IMR-90 (cell line): ENCODE measurements around the gene NUP205. TPM values are rescaled to one million over a fixed set of nuclear protein-coding genes. Genes with fewer than 3 reads are reported as not detected.

Source experiments
- ATAC-seq: fragments of 200-7000 bp; cut with Tn5 transposase; 2 replicates; pipeline ENCODE4 v1.9.1; 2020; ENCODE audit warnings: low read depth, mild to moderate bottlenecking, moderate library complexity
- BruUV-seq: library from RNA; stranded (reverse); fragments of 400-500 nt; replicated peaks from 2 replicates; lab custom pipeline; 2021; lab: Mats Ljungman, UMichigan
- CTCF ChIA-PET: fragments of 300-600 bp; formaldehyde crosslinking; extraction: SDS; loops from one replicate; lab custom pipeline; 2021; ENCODE audit warnings: antibody characterized with exemption; lab: Yijun Ruan, JAX
- POLR2A ChIA-PET: fragments of 300-600 bp; sonication (Branson Sonifier 250); formaldehyde crosslinking; loops from one replicate; lab custom pipeline; 2022; ENCODE audit warnings: antibody characterized with exemption; ENCODE audit not compliant: unreplicated experiment; lab: Charles Lee
- DNase-seq: peaks from one replicate; pipeline ENCODE4 v3.0.0; 2013
- H2AFZ ChIP-seq: replicated peaks from 2 replicates; pipeline ENCODE3; 2013; ENCODE audit warnings: low read length, mild to moderate bottlenecking; ENCODE audit not compliant: poor library complexity
- H2AK5ac ChIP-seq: 2 replicates; pipeline ENCODE4 v1.6.1; 2013; ENCODE audit warnings: low read depth, low read length, inconsistent platforms
- H2AK9ac ChIP-seq: replicated peaks from 2 replicates; pipeline ENCODE3; 2013; ENCODE audit warnings: mild to moderate bottlenecking, low read depth, low read length, moderate library complexity; ENCODE audit not compliant: poor library complexity
- H2BK120ac ChIP-seq: 2 replicates; pipeline ENCODE4 v1.6.1; 2013; ENCODE audit warnings: low read depth, low read length, inconsistent platforms
- H2BK15ac ChIP-seq: 3 replicates; pipeline ENCODE4 v1.6.1; 2013; ENCODE audit warnings: low read depth, low read length, inconsistent platforms
- H2BK20ac ChIP-seq: 2 replicates; pipeline ENCODE4 v1.6.1; 2013; ENCODE audit warnings: low read depth, mild to moderate bottlenecking, inconsistent platforms, low read length, moderate library complexity
- H2BK5ac ChIP-seq: 2 replicates; pipeline ENCODE4 v1.6.1; 2013; ENCODE audit warnings: mild to moderate bottlenecking, low read depth, low read length, inconsistent platforms; ENCODE audit not compliant: poor library complexity, severe bottlenecking
- H3K14ac ChIP-seq: replicated peaks from 2 replicates; pipeline ENCODE4 v1.6.1; 2013; ENCODE audit warnings: low read depth, low read length, inconsistent platforms
- H3K18ac ChIP-seq: 2 replicates; pipeline ENCODE4 v1.6.1; 2013; ENCODE audit warnings: low read depth, low read length, control low read depth
- H3K23ac ChIP-seq: 2 replicates; pipeline ENCODE4 v1.6.1; 2013; ENCODE audit warnings: low read depth, low read length, inconsistent platforms
- H3K27ac ChIP-seq: 2 replicates; pipeline ENCODE4 v1.5.1; 2013; ENCODE audit warnings: mild to moderate bottlenecking, control low read depth, low read length; ENCODE audit not compliant: insufficient read depth
- H3K27me3 ChIP-seq: 2 replicates; pipeline ENCODE4 v1.6.1; 2013; ENCODE audit warnings: low read length; ENCODE audit not compliant: control insufficient read depth, insufficient read depth
- H3K36me3 ChIP-seq: 2 replicates; pipeline ENCODE4 v1.6.1; 2013; ENCODE audit warnings: low read length, mixed read lengths; ENCODE audit not compliant: control insufficient read depth, insufficient read depth
- H3K4ac ChIP-seq: 2 replicates; pipeline ENCODE4 v1.6.1; 2013; ENCODE audit warnings: low read depth, low read length, inconsistent platforms
- H3K4me1 ChIP-seq: 2 replicates; pipeline ENCODE4 v1.6.1; 2013; ENCODE audit warnings: low read length, mixed read lengths; ENCODE audit not compliant: control insufficient read depth, insufficient read depth
- H3K4me2 ChIP-seq: 2 replicates; pipeline ENCODE4 v1.6.1; 2013; ENCODE audit warnings: low read depth, mild to moderate bottlenecking, control low read depth, low read length, moderate library complexity
- H3K4me3 ChIP-seq: 2 replicates; pipeline ENCODE4 v1.5.1; 2013; ENCODE audit warnings: low read depth, mild to moderate bottlenecking, control low read depth, low read length, moderate library complexity; ENCODE audit not compliant: insufficient read depth
- H3K56ac ChIP-seq: 2 replicates; pipeline ENCODE4 v1.6.1; 2013; ENCODE audit warnings: low read length, inconsistent platforms; ENCODE audit not compliant: insufficient read depth; ENCODE audit errors: extremely low read depth
- H3K79me1 ChIP-seq, 2 experiments: 2 replicates each; pipeline ENCODE4 v1.6.1; 2013; ENCODE audit warnings: low read length in 2 of 2, inconsistent platforms in 1 of 2, low read depth in 1 of 2
- H3K9ac ChIP-seq: 2 replicates; pipeline ENCODE4 v1.6.1; 2013; ENCODE audit warnings: low read depth, low read length, control low read depth
- H3K9me1 ChIP-seq: 2 replicates; pipeline ENCODE4 v1.6.1; 2013; ENCODE audit warnings: low read length, inconsistent platforms; ENCODE audit not compliant: insufficient read depth
- H3K9me3 ChIP-seq: 2 replicates; pipeline ENCODE4 v1.6.1; 2013; ENCODE audit warnings: low read length; ENCODE audit not compliant: control insufficient read depth, insufficient read depth
- H4K20me1 ChIP-seq: 2 replicates; pipeline ENCODE4 v1.6.1; 2013; ENCODE audit warnings: low read length, inconsistent platforms; ENCODE audit not compliant: insufficient read depth
- H4K5ac ChIP-seq: 2 replicates; pipeline ENCODE4 v1.6.1; 2013; ENCODE audit warnings: mild to moderate bottlenecking, low read depth, low read length, control low read depth
- H4K8ac ChIP-seq, 2 experiments: 2 replicates each; pipeline ENCODE4 v1.6.1; 2013; ENCODE audit warnings: low read depth in 2 of 2, low read length in 2 of 2, control low read depth in 1 of 2, inconsistent platforms in 1 of 2
- H4K91ac ChIP-seq: 2 replicates; pipeline ENCODE4 v1.6.1; 2013; ENCODE audit warnings: low read depth, low read length, inconsistent platforms; ENCODE audit not compliant: insufficient read depth
- BHLHE40 ChIP-seq: fragments of 150-350 bp; IDR thresholded peaks from 2 replicates; pipeline ENCODE4 v1.6.1; 2016; ENCODE audit warnings: mild to moderate bottlenecking, low read depth, low read length
- CEBPB ChIP-seq: IDR thresholded peaks from 2 replicates; pipeline ENCODE4 v1.6.1; 2012; ENCODE audit warnings: low read depth, low read length, improper control_type of control experiment
- CHD1 ChIP-seq: IDR thresholded peaks from 2 replicates; pipeline ENCODE4 v1.6.1; 2012; ENCODE audit warnings: low read depth, low read length, improper control_type of control experiment
- CTCF ChIP-seq: conservative IDR thresholded peaks from 2 replicates; pipeline ENCODE4 v1.5.1; 2012; ENCODE audit warnings: mild to moderate bottlenecking, low read depth, low read length, improper control_type of control experiment
- FOS ChIP-seq: fragments of 150-350 bp; IDR thresholded peaks from 2 replicates; pipeline ENCODE4 v1.6.1; 2016; ENCODE audit warnings: low read depth, low read length
- MAFK ChIP-seq: IDR thresholded peaks from 2 replicates; pipeline ENCODE4 v1.6.1; 2012; ENCODE audit warnings: low read depth, low read length, improper control_type of control experiment
- MAZ ChIP-seq: IDR thresholded peaks from 2 replicates; pipeline ENCODE4 v1.6.1; 2012; ENCODE audit warnings: low read depth, mild to moderate bottlenecking, low read length, improper control_type of control experiment, moderate library complexity, borderline replicate concordance
- MXI1 ChIP-seq: IDR thresholded peaks from 2 replicates; pipeline ENCODE4 v1.6.1; 2012; ENCODE audit warnings: low read depth, mild to moderate bottlenecking, low read length, moderate library complexity, borderline replicate concordance
- NFE2L2 ChIP-seq: fragments of 150-350 bp; IDR thresholded peaks from 2 replicates; pipeline ENCODE4 v1.6.1; 2016; ENCODE audit warnings: low read depth, mild to moderate bottlenecking, low read length
- POLR2A ChIP-seq: IDR thresholded peaks from 2 replicates; pipeline ENCODE4 v1.6.1; 2012; ENCODE audit warnings: mild to moderate bottlenecking, low read depth, low read length
- RAD21 ChIP-seq: IDR thresholded peaks from 2 replicates; pipeline ENCODE4 v1.6.1; 2012; ENCODE audit warnings: low read length, improper control_type of control experiment
- RCOR1 ChIP-seq: IDR thresholded peaks from 2 replicates; pipeline ENCODE4 v1.6.1; 2012; ENCODE audit warnings: mild to moderate bottlenecking, low read length, improper control_type of control experiment; ENCODE audit not compliant: insufficient replicate concordance
- RFX5 ChIP-seq: IDR thresholded peaks from 2 replicates; pipeline ENCODE4 v1.8.0; 2012; ENCODE audit warnings: low read depth, mild to moderate bottlenecking, low read length, moderate library complexity
- SMC3 ChIP-seq: fragments of 150-350 bp; IDR thresholded peaks from 2 replicates; pipeline ENCODE4 v1.6.1; 2016; ENCODE audit warnings: low read depth, mild to moderate bottlenecking, antibody characterized with exemption, low read length, moderate library complexity
- USF2 ChIP-seq: fragments of 150-350 bp; IDR thresholded peaks from 2 replicates; pipeline ENCODE4 v1.6.1; 2017; ENCODE audit warnings: mild to moderate bottlenecking, antibody characterized with exemption, low read length, low read depth
- WGBS, 2 experiments: methylation state at CpG; one replicate each; pipeline versions ENCODE4 v1.1.5 to v1.1.7; 2013; ENCODE audit warnings: missing lambda C conversion rate in 2 of 2; ENCODE audit not compliant: insufficient read length in 1 of 2; ENCODE audit errors: extremely low coverage in 2 of 2; 5-methylcytosine and 5-hydroxymethylcytosine counted together
- dilution Hi-C: fragments of 300-500 bp; cut with HindIII; formaldehyde crosslinking; loops from one replicate; pipeline ENCODE4 v1.14.3; 2018; ENCODE audit warnings: low sequenced_read_pairs; ENCODE audit not compliant: unreplicated experiment
- in situ Hi-C: fragments of 300-500 bp; cut with MboI; formaldehyde crosslinking; loops from 3 replicates; pipeline ENCODE4 v1.14.3; 2019; ENCODE audit warnings: low sequenced_read_pairs, inconsistent platforms, mixed read lengths
- intact Hi-C: fragments of 100-400 bp; cut with micrococcal nuclease; formaldehyde crosslinking; loops from 2 replicates; pipeline ENCODE4 v1.10.0; 2022
- polyA plus RNA-seq, 3 experiments: library from polyadenylated mRNA; depleted of rRNA; stranded (reverse); fragments of >200 nt; gene quantifications; 2 replicates each; pipeline ENCODE4 v1.2.3, GENCODE V29; 2012; ENCODE audit warnings: low replicate concordance in 1 of 3
- total RNA-seq: library from RNA; depleted of rRNA; stranded (reverse); fragments of >200 nt; gene quantifications from 2 replicates; pipeline ENCODE4 v1.2.3, GENCODE V29; 2012

The NUP205 gene
- total and polyA plus RNA-seq, 2 of the 4 experiments (the other 2 are of a cell fraction), result 29.5 to 84.6 TPM

GRCh38 chr7:135509839-135510591 lies 47.7 kb upstream of the NUP205 start, which contains the start of gene CNOT4:
Gene CNOT4, minus strand, starts transcription at chr7:135510102. Its CDS starts 71,771 bp downstream, at chr7:135438331.
- peak; percentile 92 for DNase-seq
- Histone ChIP-seq H3K36me3 (no peaks in the 10 kb centered on the region; the same call in 1 of the 2 replicates), H2BK20ac (no peak within 1 kb of the TSS), H3K79me1 (peaks cover 0 to 13% of the 10 kb centered on the region in 2 experiments; a peak in 2 of 4 replicates), H4K8ac (peak within 1 kb of the TSS; percentile 51 to 98), H2AK5ac (peak within 1 kb of the TSS; percentile 59; the same call in 1 of the 2 replicates), H2BK5ac (peak within 1 kb of the TSS; percentile 96), H3K23ac (peak within 1 kb of the TSS; percentile 96), H3K18ac (peak within 1 kb of the TSS; percentile 92), H3K27ac (peak within 1 kb of the TSS; percentile 96), H3K9ac (peak within 1 kb of the TSS; percentile 98), H3K4me3 (peak within 1 kb of the TSS; percentile 92), H3K9me1 (no peaks in the 10 kb centered on the region), H3K14ac (peak within 1 kb of the TSS; percentile 99), H4K5ac (peak within 1 kb of the TSS; percentile 92), H2BK15ac (no peak within 1 kb of the TSS; the same call in 2 of the 3 replicates), H3K27me3 (no peaks in the 10 kb centered on the region), H2BK120ac (peak within 1 kb of the TSS; percentile 87), H3K9me3 (no peaks in the 10 kb centered on the region), H3K4me1 (no peaks in the 10 kb centered on the region), H2AK9ac (peak within 1 kb of the TSS; percentile 95), H3K4ac (peak within 1 kb of the TSS; percentile 97), H3K4me2 (peak within 1 kb of the TSS; percentile 89), H3K56ac (peak within 1 kb of the TSS; percentile 96), H4K91ac (peak within 1 kb of the TSS; percentile 93), H2AFZ (peak within 1 kb of the TSS; percentile 100), H4K20me1 (peaks cover 28% of the 10 kb centered on the region; the same call in 1 of the 2 replicates)
- ATAC-seq, result peak; percentile 97
- POLR2A ChIA-PET, result no interaction called here
- in situ Hi-C loops, result no loop called here
- WGBS, 2 experiments, result 0% methylated on average over 12 of the region's 55 CpGs; no CpG with 5 or more reads in 1 of the 2 experiments
- dilution Hi-C loops, result no loop called here
- CTCF ChIA-PET, result no interaction called here
- intact Hi-C loops, result loop anchor here (1.0 to 5.0 kb wide), 4 partner anchors 95 to 298 kb away; partner anchors contain the start of gene WDR91
- BruUV-seq, result no TSS peak
- TF ChIP-seq FOS, result no peak
- no peak for TF ChIP-seq MAFK
- no peak for TF ChIP-seq SMC3
- peak; percentile 96 for TF ChIP-seq MXI1
- peak; percentile 60 for TF ChIP-seq MAZ
- peak; percentile 89; the same call in 1 of the 2 replicates for TF ChIP-seq BHLHE40
- peak; percentile 93 for TF ChIP-seq POLR2A
- TF ChIP-seq CHD1, result peak; percentile 98
- TF ChIP-seq RCOR1, result no peak
- no peak for TF ChIP-seq RAD21
- TF ChIP-seq CEBPB, result no peak
- peak; percentile 83 for TF ChIP-seq USF2
- no peak for TF ChIP-seq RFX5
- no peak for TF ChIP-seq CTCF
- TF ChIP-seq NFE2L2, result no peak
